Neural cell (in vitro differentiated cells): ENCODE measurements around the gene ACAP1. TPM values are rescaled to one million over a fixed set of nuclear protein-coding genes. Genes with fewer than 3 reads are reported as not detected.

Source experiments
- H2AFZ ChIP-seq: fragments of 200-600, 300-800 bp; sonication (generic), shearing (Covaris generic); 2 replicates; pipeline ENCODE4 v1.6.0; 2014; ENCODE audit warnings: low read depth, mild to moderate bottlenecking, antibody characterized with exemption, low read length, moderate library complexity
- H3F3A ChIP-seq: fragments of 200-600 bp; shearing (Covaris generic); 2 replicates; pipeline ENCODE4 v1.6.1; 2016; ENCODE audit warnings: mild to moderate bottlenecking, moderate library complexity, mixed read lengths, antibody characterized with exemption, low read length; ENCODE audit not compliant: insufficient read depth, poor library complexity, severe bottlenecking
- H3K27ac ChIP-seq: fragments of 200-600, 300-800 bp; sonication (generic), shearing (Covaris generic); 2 replicates; pipeline ENCODE4 v1.5.1; 2014; ENCODE audit warnings: mild to moderate bottlenecking, low read length, moderate library complexity
- H3K27me3 ChIP-seq: fragments of 300-800, 200-600 bp; sonication (generic), shearing (Covaris generic); 2 replicates; pipeline ENCODE4 v1.6.0; 2014; ENCODE audit warnings: mild to moderate bottlenecking, low read depth, low read length, moderate library complexity; ENCODE audit not compliant: insufficient read depth
- H3K36me3 ChIP-seq: fragments of 300-800, 200-600 bp; sonication (generic), shearing (Covaris generic); 2 replicates; pipeline ENCODE4 v1.5.1; 2014; ENCODE audit warnings: mild to moderate bottlenecking, antibody characterized with exemption, low read length, moderate library complexity; ENCODE audit not compliant: insufficient read depth
- H3K4me2 ChIP-seq: fragments of 300-800, 200-600 bp; sonication (generic), shearing (Covaris generic); 2 replicates; pipeline ENCODE4 v1.6.0; 2014; ENCODE audit warnings: mild to moderate bottlenecking, low read length
- H3K4me3 ChIP-seq: fragments of 300-800, 200-600 bp; sonication (generic), shearing (Covaris generic); 2 replicates; pipeline ENCODE4 v1.5.1; 2014; ENCODE audit warnings: mild to moderate bottlenecking, low read length, moderate library complexity
- H3K79me2 ChIP-seq: fragments of 200-600 bp; shearing (Covaris generic); replicated peaks from 2 replicates; pipeline ENCODE4 v1.6.0; 2014; ENCODE audit warnings: mild to moderate bottlenecking, low read length, moderate library complexity; ENCODE audit not compliant: insufficient read depth
- H3K9ac ChIP-seq: fragments of 300-800, 200-600 bp; sonication (generic), shearing (Covaris generic); 2 replicates; pipeline ENCODE4 v1.6.1; 2016; ENCODE audit warnings: mild to moderate bottlenecking, low read length, mixed read lengths
- H3K9me2 ChIP-seq: fragments of 200-600 bp; shearing (Covaris generic); 2 replicates; pipeline ENCODE4 v1.6.1; 2016; ENCODE audit warnings: mild to moderate bottlenecking, low read length, mixed read lengths; ENCODE audit not compliant: insufficient read depth
- H3K9me3 ChIP-seq: fragments of 200-600, 300-800 bp; sonication (generic), shearing (Covaris generic); 2 replicates; pipeline ENCODE4 v1.6.1; 2016; ENCODE audit warnings: mild to moderate bottlenecking, mixed run types, low read length, moderate library complexity, mixed read lengths
- H4K20me1 ChIP-seq: fragments of 200-600 bp; shearing (Covaris generic); 2 replicates; pipeline ENCODE4 v1.6.1; 2016; ENCODE audit warnings: mild to moderate bottlenecking, mixed run types; ENCODE audit not compliant: insufficient read depth
- EP300 ChIP-seq: fragments of 450-650 bp; conservative IDR thresholded peaks from 2 replicates; pipeline ENCODE4 v1.6.1; 2014; ENCODE audit warnings: antibody characterized with exemption, mild to moderate bottlenecking, moderate library complexity; ENCODE audit not compliant: poor library complexity, severe bottlenecking
- MXI1 ChIP-seq: fragments of 450-650 bp; conservative IDR thresholded peaks from 2 replicates; pipeline ENCODE4 v1.6.1; 2014; ENCODE audit warnings: antibody characterized with exemption, mild to moderate bottlenecking; ENCODE audit not compliant: poor library complexity, severe bottlenecking
- POLR2AphosphoS5 ChIP-seq: IDR thresholded peaks from 2 replicates; pipeline ENCODE4 v1.6.1; 2012
- RAD21 ChIP-seq: fragments of 450-650 bp; conservative IDR thresholded peaks from 2 replicates; pipeline ENCODE4 v1.6.1; 2014; ENCODE audit warnings: antibody characterized with exemption, mild to moderate bottlenecking, moderate library complexity
- REST ChIP-seq: IDR thresholded peaks from 2 replicates; pipeline ENCODE4 v1.6.1; 2012; ENCODE audit warnings: borderline replicate concordance
- SMC3 ChIP-seq: fragments of 450-650 bp; conservative IDR thresholded peaks from 2 replicates; pipeline ENCODE4 v1.6.1; 2014; ENCODE audit warnings: antibody characterized with exemption, mild to moderate bottlenecking, moderate library complexity; ENCODE audit not compliant: poor library complexity
- TAF1 ChIP-seq: IDR thresholded peaks from 2 replicates; pipeline ENCODE4 v1.6.1; 2012; ENCODE audit warnings: low read depth
- polyA plus RNA-seq: library from polyadenylated mRNA; depleted of rRNA; stranded (reverse); fragments of >200 nt; gene quantifications from 2 replicates; pipeline ENCODE4 v1.2.3, GENCODE V29; 2014
- TF ChIP-seq, protein P1 (sequence below): fragments of 450-650 bp; IDR thresholded peaks from 2 replicates; pipeline ENCODE4 v1.5.1; 2014; ENCODE audit warnings: antibody characterized with exemption, mild to moderate bottlenecking, moderate library complexity; ENCODE audit not compliant: poor library complexity, severe bottlenecking

The ACAP1 gene
- polyA plus RNA-seq, 1 donor from 2014 or later, result 0.66 TPM

- no peaks in the 10 kb centered on the region for H3K27me3 ChIP-seq
- H3K36me3 ChIP-seq, result no peaks in the 10 kb centered on the region
- no peak overlapping the region for H3K27ac ChIP-seq
- H3K9ac ChIP-seq, result no peak overlapping the region
- no peak overlapping the region for H2AFZ ChIP-seq
- H3K4me3 ChIP-seq, result no peak overlapping the region
- H4K20me1 ChIP-seq, result peaks cover 8% of the 10 kb centered on the region
- no peaks in the 10 kb centered on the region for H3K9me2 ChIP-seq
- no peak overlapping the region for H3K4me2 ChIP-seq
- no peaks in the 10 kb centered on the region for H3K9me3 ChIP-seq
- peaks cover 12% of the 10 kb centered on the region for H3K79me2 ChIP-seq
- TF ChIP-seq SMC3 (no peak), POLR2AphosphoS5 (no peak), MXI1 (no peak), RAD21 (no peak), REST (no peak), TAF1 (no peak)
- TF ChIP-seq, protein P1, sequence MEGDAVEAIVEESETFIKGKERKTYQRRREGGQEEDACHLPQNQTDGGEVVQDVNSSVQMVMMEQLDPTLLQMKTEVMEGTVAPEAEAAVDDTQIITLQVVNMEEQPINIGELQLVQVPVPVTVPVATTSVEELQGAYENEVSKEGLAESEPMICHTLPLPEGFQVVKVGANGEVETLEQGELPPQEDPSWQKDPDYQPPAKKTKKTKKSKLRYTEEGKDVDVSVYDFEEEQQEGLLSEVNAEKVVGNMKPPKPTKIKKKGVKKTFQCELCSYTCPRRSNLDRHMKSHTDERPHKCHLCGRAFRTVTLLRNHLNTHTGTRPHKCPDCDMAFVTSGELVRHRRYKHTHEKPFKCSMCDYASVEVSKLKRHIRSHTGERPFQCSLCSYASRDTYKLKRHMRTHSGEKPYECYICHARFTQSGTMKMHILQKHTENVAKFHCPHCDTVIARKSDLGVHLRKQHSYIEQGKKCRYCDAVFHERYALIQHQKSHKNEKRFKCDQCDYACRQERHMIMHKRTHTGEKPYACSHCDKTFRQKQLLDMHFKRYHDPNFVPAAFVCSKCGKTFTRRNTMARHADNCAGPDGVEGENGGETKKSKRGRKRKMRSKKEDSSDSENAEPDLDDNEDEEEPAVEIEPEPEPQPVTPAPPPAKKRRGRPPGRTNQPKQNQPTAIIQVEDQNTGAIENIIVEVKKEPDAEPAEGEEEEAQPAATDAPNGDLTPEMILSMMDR, result no peak
- no peaks in the 10 kb centered on the region for H3F3A ChIP-seq
These were observed 32.1 kb upstream of the ACAP1 start for GRCh38 chr17:7304179-7304578.

- TF ChIP-seq TAF1 (peak; percentile 66), POLR2AphosphoS5 (peak; percentile 73), MXI1 (peak; percentile 88), EP300 (peak; percentile 31)
- TF ChIP-seq, protein P1, result no peak
- no peaks in the 10 kb centered on the region for H3K9me2 ChIP-seq
- H3K9me3 ChIP-seq, result no peaks in the 10 kb centered on the region
- H3K79me2 ChIP-seq, result peaks cover 29% of the 10 kb centered on the region
- peak within 1 kb of the TSS; percentile 60 for H2AFZ ChIP-seq
- peak within 1 kb of the TSS; percentile 91 for H3K4me3 ChIP-seq
- peak within 1 kb of the TSS; percentile 86 for H3K9ac ChIP-seq
- peak within 1 kb of the TSS; percentile 89 for H3K4me2 ChIP-seq
- peak within 1 kb of the TSS; percentile 84 for H3K27ac ChIP-seq
- no peaks in the 10 kb centered on the region for H3F3A ChIP-seq
- peaks cover 12% of the 10 kb centered on the region for H4K20me1 ChIP-seq
- H3K36me3 ChIP-seq, result no peaks in the 10 kb centered on the region
- H3K27me3 ChIP-seq, result no peaks in the 10 kb centered on the region
These were observed 29.2 kb upstream of the ACAP1 start, which contains the start of gene EIF5A for GRCh38 chr17:7306911-7307685. Gene EIF5A (plus strand): TSS chr17:7307628. CDS start chr17:7309636, 2,008 bp downstream.
